Skeletal muscle cell (primary cell): ENCODE data around the gene TNPO1.

Source experiments
- DNase-seq: peaks from one replicate; pipeline ENCODE4 v3.0.0-alpha.2; 2010; ENCODE audit warnings: low read depth
- H3K4me3 ChIP-seq: 2 replicates; pipeline ENCODE4 v1.5.1; 2011; ENCODE audit warnings: low read depth, mild to moderate bottlenecking, control low read depth, low read length, moderate library complexity

Gene TNPO1

DNA sequence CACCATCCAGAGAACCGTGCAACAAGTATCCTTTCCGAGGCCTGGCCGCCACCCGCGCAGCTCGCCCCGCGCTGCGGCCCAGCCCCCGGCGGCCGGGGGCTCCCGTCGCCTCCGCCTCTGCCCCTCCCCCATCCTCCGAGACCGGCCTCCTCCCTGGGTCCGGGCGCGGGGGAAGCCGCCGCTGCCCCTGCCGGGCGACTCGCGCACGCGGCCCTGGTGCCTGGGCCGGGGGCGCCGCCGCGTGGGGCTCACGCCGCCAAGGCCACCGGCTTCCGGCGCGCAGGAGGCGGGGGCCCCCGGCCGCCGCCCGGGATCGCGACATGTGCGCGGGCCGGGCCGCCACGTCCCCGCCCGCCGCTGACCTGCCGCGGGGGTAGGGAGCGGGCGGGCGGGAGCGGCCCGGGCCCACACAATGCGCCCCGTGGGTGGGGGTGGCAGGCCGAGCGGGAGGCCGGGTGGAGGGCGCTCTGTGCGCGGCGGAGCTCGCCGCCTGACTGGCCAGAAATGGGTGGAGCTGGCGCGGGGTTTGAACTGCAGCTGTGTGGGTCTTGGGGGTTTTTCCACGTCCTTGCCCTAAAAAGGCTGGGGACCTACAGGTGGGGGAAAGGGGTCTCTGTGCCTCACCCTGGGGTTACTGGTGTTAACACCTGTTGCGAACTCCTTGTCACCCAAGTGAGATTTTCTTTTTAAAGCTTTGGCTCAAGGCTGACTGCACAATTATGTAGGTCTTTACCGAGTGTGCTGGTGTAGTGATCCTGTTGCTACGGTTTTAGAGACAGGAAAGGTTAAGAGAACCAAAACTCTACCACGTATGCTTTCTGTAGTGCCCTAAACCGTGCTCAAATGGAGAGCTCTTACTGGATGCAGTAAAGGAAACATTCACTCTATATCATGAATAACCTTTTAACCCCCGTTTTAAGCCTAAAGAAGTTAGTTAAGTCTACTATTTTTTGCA is 32.3 kb downstream of the TNPO1 start:
- no peak for DNase-seq
- H3K4me3 ChIP-seq = peak overlapping the region; percentile 79

- no peak for DNase-seq
- peak overlapping the region; percentile 79 for H3K4me3 ChIP-seq
These were observed 33.1 kb downstream of the TNPO1 start for GRCh38 chr5:72849546-72849945.

GRCh38 chr5:72850113-72850512 is 33.7 kb downstream of the TNPO1 start:
- DNase-seq = no peak
- H3K4me3 ChIP-seq = peak overlapping the region; percentile 79

GRCh38 chr5:72852356-72852755 is 35.9 kb downstream of the TNPO1 start:
- no peak for DNase-seq
- H3K4me3 ChIP-seq = no peak overlapping the region

DNA sequence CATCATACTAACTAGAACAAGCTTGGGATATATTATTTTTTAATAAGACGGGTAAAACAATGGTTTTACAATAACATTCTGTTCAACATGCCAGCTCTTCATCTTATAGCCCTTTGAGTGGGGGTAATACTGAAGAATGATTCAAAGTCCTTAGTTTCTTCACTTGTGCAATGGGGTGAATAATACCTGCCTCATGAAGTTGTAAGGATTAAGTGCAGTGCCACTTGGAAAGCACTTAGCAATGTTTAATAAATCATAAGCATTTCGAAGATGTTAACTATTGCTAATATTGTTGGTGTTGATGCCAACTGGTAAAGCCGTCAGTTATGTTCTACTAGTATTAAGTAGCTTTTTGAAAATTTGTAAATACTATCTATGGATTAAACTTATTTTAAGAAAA is 38.0 kb downstream of the TNPO1 start:
- DNase-seq = no peak
- no peak overlapping the region for H3K4me3 ChIP-seq

GRCh38 chr5:72855821-72856220 is 39.4 kb downstream of the TNPO1 start:
- H3K4me3 ChIP-seq = no peak overlapping the region
- DNase-seq = no peak

DNA sequence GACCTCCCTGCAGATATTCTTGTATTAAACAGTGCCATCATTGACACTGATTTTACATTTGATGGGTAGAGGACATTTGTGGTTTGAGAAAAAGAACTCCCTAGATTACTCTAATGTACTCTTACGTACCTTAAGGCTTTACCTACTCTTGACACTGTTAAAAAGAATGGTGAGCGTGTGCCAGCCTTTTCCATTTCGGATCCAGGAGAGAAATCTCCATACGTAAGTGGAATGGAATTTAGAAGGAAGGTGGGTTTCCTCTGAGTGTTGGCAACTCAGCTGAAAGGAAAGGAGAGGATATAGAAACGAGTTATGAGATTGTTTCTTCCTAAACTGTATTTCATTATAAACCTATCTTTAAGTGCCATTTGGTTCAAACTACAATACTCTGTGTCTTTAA is 40.9 kb downstream of the TNPO1 start:
- no peak for DNase-seq
- no peak overlapping the region for H3K4me3 ChIP-seq

GRCh38 chr5:72859127-72859526 is 42.7 kb downstream of the TNPO1 start:
- no peak overlapping the region for H3K4me3 ChIP-seq
- no peak for DNase-seq

DNA sequence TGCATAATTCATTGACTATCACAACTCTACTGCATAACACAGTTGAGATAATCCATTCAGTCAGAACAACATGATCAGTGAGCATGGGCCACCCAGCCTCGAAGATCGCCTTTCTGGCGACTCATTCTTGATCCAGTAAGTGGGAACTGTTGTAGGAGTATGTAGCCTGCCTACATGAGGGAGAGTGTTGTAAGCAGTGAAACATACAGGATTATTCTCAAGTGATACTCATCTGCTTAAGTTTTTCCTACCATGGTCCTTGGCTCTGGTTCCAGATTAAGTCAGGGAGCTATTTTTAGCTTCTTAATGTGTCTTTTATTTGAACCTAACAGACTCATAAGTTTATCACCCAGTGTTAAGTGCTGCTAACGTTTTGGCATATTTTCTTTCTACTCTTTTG is 44.0 kb downstream of the TNPO1 start:
- DNase-seq = no peak
- no peak overlapping the region for H3K4me3 ChIP-seq

- H3K4me3 ChIP-seq = no peak overlapping the region
- DNase-seq = no peak
These were observed 55.0 kb downstream of the TNPO1 start for GRCh38 chr5:72871366-72872024.

- H3K4me3 ChIP-seq = no peak overlapping the region
- DNase-seq = no peak
These were observed 62.4 kb downstream of the TNPO1 start for GRCh38 chr5:72878854-72879253.

- no peak overlapping the region for H3K4me3 ChIP-seq
- DNase-seq = no peak
These were observed 66.5 kb downstream of the TNPO1 start for GRCh38 chr5:72882989-72883388.

DNA sequence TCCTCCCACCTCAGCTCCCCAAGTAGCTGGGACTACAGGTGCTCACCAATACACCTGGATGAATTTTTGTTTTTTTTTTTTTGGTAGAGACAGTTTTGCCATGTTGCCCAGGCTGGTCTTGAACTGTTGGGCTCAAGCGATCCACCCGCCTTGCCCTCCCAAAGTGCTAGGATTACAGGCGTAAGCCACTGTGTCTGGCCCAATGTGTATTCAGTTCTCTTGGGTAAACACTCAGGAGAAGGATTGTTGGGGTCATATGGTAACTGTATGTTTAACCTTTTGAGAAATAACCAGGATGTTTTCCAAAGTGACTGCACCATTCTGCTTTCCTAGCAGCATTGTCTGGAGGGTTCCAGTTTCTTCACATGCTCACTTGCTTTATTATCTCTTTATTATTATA is 67.4 kb downstream of the TNPO1 start:
- DNase-seq = no peak

GRCh38 chr5:72884892-72885291 is 68.4 kb downstream of the TNPO1 start:
- H3K4me3 ChIP-seq = no peak overlapping the region
- no peak for DNase-seq

More for the DNA sequence above, 67.4 kb downstream of the TNPO1 start:
- H3K4me3 ChIP-seq = no peak overlapping the region

DNA sequence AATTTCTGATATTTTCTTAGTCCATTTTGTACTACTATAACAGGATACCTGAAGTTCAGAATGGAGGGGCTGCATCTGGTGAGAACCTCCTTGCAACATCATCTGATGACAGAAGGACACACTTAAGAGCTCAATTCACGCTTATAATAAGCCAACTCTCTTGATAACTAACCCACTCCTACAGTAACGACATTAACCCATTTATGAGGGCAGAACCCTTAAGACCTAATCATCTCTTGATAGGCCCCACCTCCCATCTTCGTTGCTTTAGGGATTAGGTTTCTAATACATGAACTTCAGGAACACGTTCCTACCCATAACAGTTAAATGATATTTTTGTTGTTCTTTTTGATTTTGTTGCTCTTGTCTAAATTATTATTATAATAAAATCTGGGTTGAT is 69.4 kb downstream of the TNPO1 start:
- no peak overlapping the region for H3K4me3 ChIP-seq
- no peak for DNase-seq

GRCh38 chr5:72888595-72888994 is 72.1 kb downstream of the TNPO1 start:
- no peak for DNase-seq
- H3K4me3 ChIP-seq = no peak overlapping the region

DNA sequence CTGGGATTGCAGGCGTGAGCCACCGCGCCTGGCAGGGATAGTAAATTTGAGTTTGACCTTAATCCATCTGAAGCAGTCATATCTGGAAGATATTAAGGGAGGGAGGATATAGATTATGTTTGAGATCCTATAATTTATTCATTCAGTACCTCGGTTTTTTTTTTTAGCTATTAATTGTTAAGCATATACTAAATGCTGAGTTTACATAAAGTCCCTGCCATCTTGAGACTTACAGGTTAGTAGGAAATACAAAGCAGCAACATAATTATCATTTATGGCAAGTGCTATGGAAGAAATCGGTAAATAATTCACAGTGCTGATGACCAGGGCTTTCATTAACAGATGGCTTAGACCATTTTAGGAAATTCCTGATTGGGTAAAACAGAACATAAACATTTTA is 72.9 kb downstream of the TNPO1 start:
- H3K4me3 ChIP-seq = no peak overlapping the region
- DNase-seq = no peak

DNA sequence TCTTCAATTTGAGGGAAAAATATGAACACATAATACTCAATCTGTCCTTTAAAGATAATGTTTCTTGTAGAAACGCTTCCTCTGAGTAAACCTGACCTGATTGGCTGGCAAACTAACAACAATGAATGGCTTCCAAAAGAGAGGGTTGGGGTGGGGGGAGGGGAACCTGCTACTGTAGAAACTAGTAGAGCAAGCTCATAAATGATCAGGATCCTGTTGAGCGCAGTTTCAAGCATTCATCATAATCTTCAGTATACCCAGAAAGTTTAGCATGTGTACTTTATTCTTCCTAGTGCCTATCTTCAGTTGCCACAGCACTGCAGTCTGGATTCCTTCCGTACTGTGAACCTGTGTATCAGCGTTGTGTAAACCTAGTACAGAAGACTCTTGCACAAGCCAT is 76.4 kb downstream of the TNPO1 start:
- no peak for DNase-seq
- H3K4me3 ChIP-seq = no peak overlapping the region

GRCh38 chr5:72895758-72896157 is 79.3 kb downstream of the TNPO1 start:
- DNase-seq = no peak
- H3K4me3 ChIP-seq = no peak overlapping the region

DNA sequence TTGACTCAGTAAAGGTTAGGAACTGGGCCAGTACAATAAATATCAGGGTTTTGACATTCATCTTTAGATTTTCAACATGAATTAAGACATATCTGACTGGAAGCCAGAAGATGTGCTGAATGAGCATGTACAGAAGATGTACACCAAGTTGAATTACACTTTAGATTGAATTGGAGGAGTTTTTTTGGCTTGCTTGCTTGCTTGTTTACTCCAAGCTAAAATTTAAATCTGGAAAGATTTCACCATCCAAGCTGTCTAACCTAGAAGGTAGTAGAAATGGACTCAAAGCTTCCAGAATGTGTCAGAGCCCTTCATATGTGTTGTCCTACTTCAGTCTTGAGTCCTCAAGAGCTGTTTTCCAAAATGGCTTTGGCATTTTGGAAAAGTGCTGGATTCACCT is 90.3 kb downstream of the TNPO1 start:
- DNase-seq = no peak
- H3K4me3 ChIP-seq = no peak overlapping the region

GRCh38 chr5:72908664-72909063 is 92.2 kb downstream of the TNPO1 start:
- DNase-seq = peak; percentile 28
- H3K4me3 ChIP-seq = no peak overlapping the region
